H1 (cell line): ENCODE data around the gene ADGRL3.

Experiments used
- JUND ChIP-seq: IDR thresholded peaks from 2 replicates; pipeline ENCODE4 v1.6.1; 2011; ENCODE audit warnings: mild to moderate bottlenecking, improper control_type of control experiment, low read length
- RFX5 ChIP-seq: IDR thresholded peaks from 2 replicates; pipeline ENCODE4 v1.6.1; 2011; ENCODE audit warnings: low read depth, low read length, improper control_type of control experiment, borderline replicate concordance

GRCh38 chr4:61921920-61922319 is 721.8 kb downstream of the ADGRL3 start:
- no peak for TF ChIP-seq JUND
- TF ChIP-seq RFX5, result no peak
